Peyer's patch (tissue), 4 donors: ENCODE data around the gene GRK2.

ENCODE experiments used
- POLR2A ChIP-seq, 2 donors: fragments of 450-650 bp; IDR thresholded peaks; one replicate each; pipeline ENCODE4 v1.5.1; 2017; ENCODE audit warnings: antibody characterized with exemption in 2 of 2, mild to moderate bottlenecking in 2 of 2, moderate library complexity in 2 of 2
- TF ChIP-seq, protein P1 (sequence below), 6 experiments: fragments of 450-650 bp in 4 of 6; fragments of 200-600 bp in 2 of 6; sonication (generic) in 1 of 6; IDR thresholded peaks; one replicate each; pipeline ENCODE4 v1.5.1; 2017 to 2019; ENCODE audit warnings: antibody characterized with exemption in 6 of 6, mild to moderate bottlenecking in 3 of 6, moderate library complexity in 1 of 6

DNA sequence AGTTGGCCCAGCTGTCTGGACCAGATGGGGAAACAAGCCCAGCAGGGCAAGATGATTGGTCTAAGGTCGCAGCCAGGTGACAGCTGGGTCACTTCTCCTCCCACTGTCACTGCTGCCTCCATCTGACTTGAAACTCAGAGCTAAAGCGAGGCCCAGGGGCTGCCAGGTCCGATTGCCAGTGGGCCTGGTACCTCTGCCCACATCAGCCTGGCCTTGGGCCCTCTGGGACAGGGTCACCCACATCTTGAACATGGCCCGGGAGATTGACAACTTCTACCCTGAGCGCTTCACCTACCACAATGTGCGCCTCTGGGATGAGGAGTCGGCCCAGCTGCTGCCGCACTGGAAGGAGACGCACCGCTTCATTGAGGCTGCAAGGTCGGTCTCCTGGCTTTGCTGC is 42.9 kb downstream of the GRK2 start:
- TF ChIP-seq, protein P1, sequence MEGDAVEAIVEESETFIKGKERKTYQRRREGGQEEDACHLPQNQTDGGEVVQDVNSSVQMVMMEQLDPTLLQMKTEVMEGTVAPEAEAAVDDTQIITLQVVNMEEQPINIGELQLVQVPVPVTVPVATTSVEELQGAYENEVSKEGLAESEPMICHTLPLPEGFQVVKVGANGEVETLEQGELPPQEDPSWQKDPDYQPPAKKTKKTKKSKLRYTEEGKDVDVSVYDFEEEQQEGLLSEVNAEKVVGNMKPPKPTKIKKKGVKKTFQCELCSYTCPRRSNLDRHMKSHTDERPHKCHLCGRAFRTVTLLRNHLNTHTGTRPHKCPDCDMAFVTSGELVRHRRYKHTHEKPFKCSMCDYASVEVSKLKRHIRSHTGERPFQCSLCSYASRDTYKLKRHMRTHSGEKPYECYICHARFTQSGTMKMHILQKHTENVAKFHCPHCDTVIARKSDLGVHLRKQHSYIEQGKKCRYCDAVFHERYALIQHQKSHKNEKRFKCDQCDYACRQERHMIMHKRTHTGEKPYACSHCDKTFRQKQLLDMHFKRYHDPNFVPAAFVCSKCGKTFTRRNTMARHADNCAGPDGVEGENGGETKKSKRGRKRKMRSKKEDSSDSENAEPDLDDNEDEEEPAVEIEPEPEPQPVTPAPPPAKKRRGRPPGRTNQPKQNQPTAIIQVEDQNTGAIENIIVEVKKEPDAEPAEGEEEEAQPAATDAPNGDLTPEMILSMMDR (IDR thresholded peaks at IDR 0.05) = no peak
- TF ChIP-seq POLR2A (IDR thresholded peaks at IDR 0.05) = no peak
